ENCODE measurements around the gene CHST2. TPM values are rescaled to one million over a fixed set of nuclear protein-coding genes. Genes with fewer than 3 reads are reported as not detected.

The CHST2 gene
- total RNA-seq, 1 experiment from 2014 or later, result 2.6 TPM

GRCh38 chr3:143137435-143138036 lies 18.0 kb downstream of the CHST2 start:
- DNase-seq, result no peak
- Histone ChIP-seq H3K27me3 (peaks cover 6% of the 10 kb centered on the region), H3K4me3 (no peak overlapping the region), H3K9me3 (replicated peaks) (no peaks in the 10 kb centered on the region), H3K4me1 (peaks cover 13% of the 10 kb centered on the region), H3K36me3 (no peaks in the 10 kb centered on the region), H3K27ac (no peak overlapping the region)

- Histone ChIP-seq H3K9me3 (replicated peaks) (no peaks in the 10 kb centered on the region), H3K36me3 (no peaks in the 10 kb centered on the region), H3K4me1 (peaks cover 13% of the 10 kb centered on the region), H3K4me3 (no peak overlapping the region), H3K27me3 (peaks cover 6% of the 10 kb centered on the region), H3K27ac (no peak overlapping the region)
- no peak for DNase-seq
Observed at GRCh38 chr3:143138953-143139352, 19.4 kb downstream of the CHST2 start.

- Histone ChIP-seq H3K36me3 (no peaks in the 10 kb centered on the region), H3K27me3 (no peaks in the 10 kb centered on the region; the same call in 1 of the 2 replicates), H3K9me3 (replicated peaks) (no peaks in the 10 kb centered on the region), H3K4me1 (peaks cover 9% of the 10 kb centered on the region), H3K27ac (no peak overlapping the region), H3K4me3 (peak overlapping the region; percentile 25)
- peak; percentile 24 to 28 for DNase-seq
Observed at GRCh38 chr3:143139762-143140161, 20.2 kb downstream of the CHST2 start.

- DNase-seq, result no peak
- no peaks in the 10 kb centered on the region for H3K36me3 ChIP-seq
- H3K4me1 ChIP-seq, result peaks cover 3% of the 10 kb centered on the region
- H3K27me3 ChIP-seq, result no peaks in the 10 kb centered on the region
- H3K4me3 ChIP-seq, result no peak overlapping the region
- H3K9me3 ChIP-seq (replicated peaks), result no peaks in the 10 kb centered on the region
- H3K27ac ChIP-seq, result no peak overlapping the region
Observed at GRCh38 chr3:143140550-143140949, 21.0 kb downstream of the CHST2 start.

GRCh38 chr3:143142354-143142753 lies 22.8 kb downstream of the CHST2 start:
- no peaks in the 10 kb centered on the region for H3K36me3 ChIP-seq
- H3K4me1 ChIP-seq, result no peaks in the 10 kb centered on the region
- no peak for DNase-seq
- H3K27me3 ChIP-seq, result no peaks in the 10 kb centered on the region
- H3K9me3 ChIP-seq (replicated peaks), result no peaks in the 10 kb centered on the region
- no peak overlapping the region for H3K4me3 ChIP-seq
- no peak overlapping the region for H3K27ac ChIP-seq

GRCh38 chr3:143145906-143146305 lies 26.3 kb downstream of the CHST2 start:
- H3K4me3 ChIP-seq, result no peak overlapping the region
- H3K27ac ChIP-seq, result no peak overlapping the region
- no peaks in the 10 kb centered on the region for H3K27me3 ChIP-seq
- H3K36me3 ChIP-seq, result no peaks in the 10 kb centered on the region
- no peaks in the 10 kb centered on the region for H3K4me1 ChIP-seq
- no peak for DNase-seq
- H3K9me3 ChIP-seq (replicated peaks), result no peaks in the 10 kb centered on the region

- no peak for DNase-seq
- no peaks in the 10 kb centered on the region for H3K9me3 ChIP-seq (replicated peaks)
- H3K27me3 ChIP-seq, result no peaks in the 10 kb centered on the region
- H3K27ac ChIP-seq, result no peak overlapping the region
- H3K4me1 ChIP-seq, result no peaks in the 10 kb centered on the region
- H3K4me3 ChIP-seq, result no peak overlapping the region
- H3K36me3 ChIP-seq, result no peaks in the 10 kb centered on the region
Observed at GRCh38 chr3:143146486-143147274, 27.1 kb downstream of the CHST2 start.

- no peak overlapping the region for H3K4me3 ChIP-seq
- H3K36me3 ChIP-seq, result no peaks in the 10 kb centered on the region
- DNase-seq, result no peak
- no peaks in the 10 kb centered on the region for H3K9me3 ChIP-seq (replicated peaks)
- no peaks in the 10 kb centered on the region for H3K4me1 ChIP-seq
- H3K27ac ChIP-seq, result no peak overlapping the region
- H3K27me3 ChIP-seq, result no peaks in the 10 kb centered on the region
Observed at GRCh38 chr3:143147707-143148106, 28.1 kb downstream of the CHST2 start.

- H3K27ac ChIP-seq, result no peak overlapping the region
- no peaks in the 10 kb centered on the region for H3K9me3 ChIP-seq (replicated peaks)
- H3K36me3 ChIP-seq, result no peaks in the 10 kb centered on the region
- no peak overlapping the region for H3K4me3 ChIP-seq
- peak; percentile 41 to 57 for DNase-seq
- no peaks in the 10 kb centered on the region for H3K27me3 ChIP-seq
- no peaks in the 10 kb centered on the region for H3K4me1 ChIP-seq
Observed at GRCh38 chr3:143150071-143150470, 30.5 kb downstream of the CHST2 start.

GRCh38 chr3:143151004-143151731 lies 31.6 kb downstream of the CHST2 start:
- no peak overlapping the region for H3K27ac ChIP-seq

GRCh38 chr3:143152043-143152442 lies 32.5 kb downstream of the CHST2 start:
- Histone ChIP-seq H3K27ac (no peak overlapping the region), H3K4me1 (peaks cover 3% of the 10 kb centered on the region), H3K36me3 (no peaks in the 10 kb centered on the region), H3K9me3 (replicated peaks) (no peaks in the 10 kb centered on the region), H3K27me3 (no peaks in the 10 kb centered on the region), H3K4me3 (no peak overlapping the region)
- DNase-seq, result no peak

More at GRCh38 chr3:143151004-143151731, 31.6 kb downstream of the CHST2 start:
- Histone ChIP-seq H3K9me3 (replicated peaks) (no peaks in the 10 kb centered on the region), H3K4me3 (no peak overlapping the region), H3K36me3 (no peaks in the 10 kb centered on the region), H3K27me3 (no peaks in the 10 kb centered on the region), H3K4me1 (no peaks in the 10 kb centered on the region; the same call in 1 of the 2 replicates)
- no peak for DNase-seq

- Histone ChIP-seq H3K4me1 (peaks cover 29% of the 10 kb centered on the region), H3K4me3 (no peak overlapping the region), H3K36me3 (no peaks in the 10 kb centered on the region), H3K27ac (no peak overlapping the region), H3K27me3 (no peaks in the 10 kb centered on the region), H3K9me3 (replicated peaks) (no peaks in the 10 kb centered on the region)
- no peak for DNase-seq
Observed at GRCh38 chr3:143155756-143156155, 36.2 kb downstream of the CHST2 start.

GRCh38 chr3:143158014-143158988 lies 38.7 kb downstream of the CHST2 start:
- Histone ChIP-seq H3K27me3 (no peaks in the 10 kb centered on the region), H3K4me3 (no peak overlapping the region), H3K9me3 (replicated peaks) (no peaks in the 10 kb centered on the region), H3K4me1 (peaks cover 29% of the 10 kb centered on the region), H3K27ac (peak overlapping the region; percentile 80), H3K36me3 (no peaks in the 10 kb centered on the region)
- DNase-seq, result peak; percentile 59 to 85

GRCh38 chr3:143160437-143160836 lies 40.9 kb downstream of the CHST2 start:
- H3K9me3 ChIP-seq (replicated peaks), result no peaks in the 10 kb centered on the region
- H3K27ac ChIP-seq, result no peak overlapping the region
- H3K4me1 ChIP-seq, result peaks cover 29% of the 10 kb centered on the region
- H3K4me3 ChIP-seq, result no peak overlapping the region
- peak in 1 of 2 experiments; percentile 16 for DNase-seq
- H3K27me3 ChIP-seq, result no peaks in the 10 kb centered on the region
- H3K36me3 ChIP-seq, result no peaks in the 10 kb centered on the region

Measured in SJCRH30 (cell line).